Heart left ventricle (tissue), 16 donors: ENCODE data around the gene TMEM238. TPM values are rescaled to one million over a fixed set of nuclear protein-coding genes. Genes with fewer than 3 reads are reported as not detected.

Experiments used
- ATAC-seq, 4 donors: fragments of 200-7000 bp; cut with Tn5 transposase; one replicate each; pipeline ENCODE4 v1.9.1; 2020 to 2022; ENCODE audit warnings: moderate library complexity in 4 of 4, mild to moderate bottlenecking in 3 of 4, moderate number of reproducible peaks in 1 of 4
- DNase-seq, 5 donors: peaks; one replicate each; pipeline ENCODE4 v3.0.0-alpha.2; 2020
- H3K27ac ChIP-seq, 12 donors: fragments of 200-600 bp; sonication (generic) in 4 of 12; one replicate each; pipeline versions ENCODE4 v1.5.0 to v1.8.0; 2016 to 2022; ENCODE audit warnings: mild to moderate bottlenecking in 2 of 12
- H3K27me3 ChIP-seq, 9 donors: fragments of 200-600 bp; sonication (generic) in 2 of 9; one replicate each; pipeline versions ENCODE4 v1.5.1 to v1.8.0; 2016 to 2022; ENCODE audit warnings: mild to moderate bottlenecking in 3 of 9
- H3K36me3 ChIP-seq, 9 donors: fragments of 200-600 bp; sonication (generic) in 2 of 9; one replicate each; pipeline versions ENCODE4 v1.5.0 to v1.8.0; 2018 to 2022; ENCODE audit warnings: mild to moderate bottlenecking in 2 of 9
- H3K4me1 ChIP-seq, 12 donors: fragments of 200-600 bp; sonication (generic) in 4 of 12; one replicate each; pipeline versions ENCODE4 v1.5.0 to v1.8.0; 2016 to 2022; ENCODE audit warnings: mild to moderate bottlenecking in 3 of 12
- H3K4me3 ChIP-seq, 12 donors: fragments of 200-600 bp; sonication (generic) in 4 of 12; one replicate each; pipeline versions ENCODE4 v1.5.0 to v1.8.0; 2017 to 2022; ENCODE audit warnings: mild to moderate bottlenecking in 9 of 12, moderate library complexity in 4 of 12
- H3K9me3 ChIP-seq, 12 donors: fragments of 200-600 bp; sonication (generic) in 4 of 12; one replicate each; pipeline versions ENCODE4 v1.5.0 to v1.8.0; 2016 to 2022; ENCODE audit warnings: mild to moderate bottlenecking in 1 of 12
- POLR2A ChIP-seq, 2 donors: fragments of 450-650 bp; IDR thresholded peaks; one replicate each; pipeline ENCODE4 v1.6.1; 2017; ENCODE audit warnings: antibody characterized with exemption in 2 of 2, mild to moderate bottlenecking in 2 of 2, moderate library complexity in 2 of 2
- WGBS, 4 donors: extraction: QIAGEN DNeasy Blood & Tissue Kit in 2 of 4; methylation state at CpG; one replicate each; pipeline versions ENCODE4 v1.1.5 to v1.1.7; 2013 to 2018; 5-methylcytosine and 5-hydroxymethylcytosine counted together
- intact Hi-C, 10 donors: fragments of 100-400 bp; cut with DNase I; formaldehyde crosslinking; loops; one replicate each; pipeline versions ENCODE4 v1.11.1 to v1.14.2; 2022
- polyA plus RNA-seq, 2 donors: library from polyadenylated mRNA; stranded (reverse); fragments of 200-250 nt; gene quantifications; one replicate each; pipeline ENCODE4 v1.2.3, GENCODE V29; 2013
- total RNA-seq, 9 donors: library from RNA; depleted of rRNA in 2 of 9; stranded (reverse); fragments of >200 nt in 2 of 9; fragmentation: NEBNext Ultra II Directional in 3 of 9; extraction: Animal tissue kit (Norgen Biotek cat#: 25700) in 3 of 9; gene quantifications; one replicate each; pipeline versions ENCODE4 v1.1.0 to v1.2.4, GENCODE V29; 2016 to 2023
- TF ChIP-seq, protein P1 (sequence below), 12 donors: fragments of 200-600 bp; sonication (generic) in 4 of 12; IDR thresholded peaks; one replicate each; pipeline versions ENCODE4 v1.5.0 to v1.8.0; 2018 to 2022; ENCODE audit warnings: antibody characterized with exemption in 12 of 12, mild to moderate bottlenecking in 5 of 12
- donor health status: ischemic (EF 13 %, LVEDD 7.1; RV severe dilation, severe dysfunction).
- donor health status: healthy with polysubstance abuse.
- donor health status: DM: no; HTN: yes; CAD: no.
- donor health status: DM: no; HTN: no; CAD: no.
- donor health status: ischemic (EF 25% LVEDD 6.9; RV normal size, moderate dysfunction).
- donor health status: ischemic (EF 25% LVEDD 5.7; RV mildly dilated, moderate dysfunction).
- donor health status: healthy.
- donor health status: DM: yes; HTN: yes; CAD: no.
- donor health status: ischemic (EF 35%, LVEDD 5.7; RV mildly dilated, moderate dysfunction).
- donor health status: nonischemic (EF 11% LVEDD 7.7; RV severe dilation, severe dysfunction).
- donor health status: DM: yes; HTN: yes; CAD: no.
- donor health status: PGD.
- donor health status: ischemic (EF 29% LVEDD 5.4; RV normal size, mild dysfunction).
- donor health status: nonischemic (EF 23%, LVEDD 6.1; RV moderate dilation, normal function).

Gene TMEM238
- total and polyA plus RNA-seq, 11 donors: 0.35 to 2.2 (median 0.56) TPM; not detected in 4

DNA sequence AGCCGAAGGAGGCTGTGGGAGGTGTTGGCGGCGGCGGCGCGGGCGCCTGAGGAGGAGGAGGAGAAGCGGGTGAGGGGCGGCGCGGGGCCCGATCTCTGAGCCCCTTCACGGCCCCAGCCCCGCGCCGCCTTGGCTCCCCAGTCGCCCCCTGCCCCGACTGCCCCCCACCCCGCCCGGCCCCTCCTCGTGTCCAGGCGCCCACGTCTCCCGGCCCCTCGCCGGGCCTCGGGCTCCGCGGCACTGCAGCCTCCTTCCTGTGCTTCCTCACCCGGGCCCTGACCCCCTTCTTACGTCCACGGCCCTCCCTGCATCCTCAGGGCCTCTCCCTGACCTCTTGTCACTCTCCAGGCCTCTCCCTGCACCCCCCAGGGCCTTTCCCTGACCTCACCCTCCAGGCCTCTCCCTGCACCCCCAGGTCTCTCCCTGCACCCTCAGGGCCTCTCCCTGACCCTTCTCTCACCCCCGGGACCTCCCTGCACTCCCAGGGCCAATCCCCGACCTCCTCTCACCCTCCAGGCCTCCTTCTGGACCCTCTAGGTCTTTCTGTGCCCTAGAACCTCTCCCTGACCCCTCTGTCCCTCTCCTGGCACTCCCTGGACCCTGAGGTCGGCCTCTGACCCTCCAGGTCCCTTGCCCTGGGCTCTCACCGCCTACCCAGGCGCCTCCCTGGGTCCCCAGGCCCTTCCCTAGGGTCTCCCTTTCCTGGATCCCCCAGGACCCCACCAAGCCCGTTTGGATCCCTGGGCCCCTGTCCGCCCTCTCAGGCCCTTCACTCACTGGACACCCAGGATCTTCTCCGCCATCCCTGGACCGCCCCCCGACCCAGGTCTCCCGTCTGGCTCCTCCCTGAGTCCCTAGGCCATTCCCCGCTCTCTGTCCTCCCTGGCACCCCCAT, 44.0 kb downstream of the TMEM238 start:
- peak overlapping the region; percentile 43 to 94 (median 88) for H3K27ac ChIP-seq
- DNase-seq: no peak
- WGBS, 4 donors: 2 to 5% (median 5%) methylated on average over 30 to 44 of the region's 44 CpGs
- H3K36me3 ChIP-seq: peaks cover 0 to 26% (median 11%) of the 10 kb centered on the region in 9 donors
- H3K27me3 ChIP-seq: peaks cover 0 to under 1% (median 0%) of the 10 kb centered on the region in 9 donors
- H3K4me3 ChIP-seq: peak overlapping the region; percentile 33 to 94 (median 72)
- intact Hi-C loops: loop anchor here in 4 of 10 donors (1.0 to 5.0 kb wide), 5 partner anchors 38 to 81 kb away; partner anchors contain the start of genes RPL28 (in 3 of the 4), PPP6R1 (in 2 of the 4), BRSK1 (in 1 of the 4) and HSPBP1 (in 1 of the 4)
- TF ChIP-seq POLR2A (IDR thresholded peaks at IDR 0.05): peak in 1 of 2 donors; percentile 96
- TF ChIP-seq, protein P1, sequence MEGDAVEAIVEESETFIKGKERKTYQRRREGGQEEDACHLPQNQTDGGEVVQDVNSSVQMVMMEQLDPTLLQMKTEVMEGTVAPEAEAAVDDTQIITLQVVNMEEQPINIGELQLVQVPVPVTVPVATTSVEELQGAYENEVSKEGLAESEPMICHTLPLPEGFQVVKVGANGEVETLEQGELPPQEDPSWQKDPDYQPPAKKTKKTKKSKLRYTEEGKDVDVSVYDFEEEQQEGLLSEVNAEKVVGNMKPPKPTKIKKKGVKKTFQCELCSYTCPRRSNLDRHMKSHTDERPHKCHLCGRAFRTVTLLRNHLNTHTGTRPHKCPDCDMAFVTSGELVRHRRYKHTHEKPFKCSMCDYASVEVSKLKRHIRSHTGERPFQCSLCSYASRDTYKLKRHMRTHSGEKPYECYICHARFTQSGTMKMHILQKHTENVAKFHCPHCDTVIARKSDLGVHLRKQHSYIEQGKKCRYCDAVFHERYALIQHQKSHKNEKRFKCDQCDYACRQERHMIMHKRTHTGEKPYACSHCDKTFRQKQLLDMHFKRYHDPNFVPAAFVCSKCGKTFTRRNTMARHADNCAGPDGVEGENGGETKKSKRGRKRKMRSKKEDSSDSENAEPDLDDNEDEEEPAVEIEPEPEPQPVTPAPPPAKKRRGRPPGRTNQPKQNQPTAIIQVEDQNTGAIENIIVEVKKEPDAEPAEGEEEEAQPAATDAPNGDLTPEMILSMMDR (IDR thresholded peaks at IDR 0.05): no peak
- no peak for ATAC-seq
- no peaks in the 10 kb centered on the region for H3K9me3 ChIP-seq
- H3K4me1 ChIP-seq: peaks cover 0 to 29% (median 16%) of the 10 kb centered on the region in 12 donors

DNA sequence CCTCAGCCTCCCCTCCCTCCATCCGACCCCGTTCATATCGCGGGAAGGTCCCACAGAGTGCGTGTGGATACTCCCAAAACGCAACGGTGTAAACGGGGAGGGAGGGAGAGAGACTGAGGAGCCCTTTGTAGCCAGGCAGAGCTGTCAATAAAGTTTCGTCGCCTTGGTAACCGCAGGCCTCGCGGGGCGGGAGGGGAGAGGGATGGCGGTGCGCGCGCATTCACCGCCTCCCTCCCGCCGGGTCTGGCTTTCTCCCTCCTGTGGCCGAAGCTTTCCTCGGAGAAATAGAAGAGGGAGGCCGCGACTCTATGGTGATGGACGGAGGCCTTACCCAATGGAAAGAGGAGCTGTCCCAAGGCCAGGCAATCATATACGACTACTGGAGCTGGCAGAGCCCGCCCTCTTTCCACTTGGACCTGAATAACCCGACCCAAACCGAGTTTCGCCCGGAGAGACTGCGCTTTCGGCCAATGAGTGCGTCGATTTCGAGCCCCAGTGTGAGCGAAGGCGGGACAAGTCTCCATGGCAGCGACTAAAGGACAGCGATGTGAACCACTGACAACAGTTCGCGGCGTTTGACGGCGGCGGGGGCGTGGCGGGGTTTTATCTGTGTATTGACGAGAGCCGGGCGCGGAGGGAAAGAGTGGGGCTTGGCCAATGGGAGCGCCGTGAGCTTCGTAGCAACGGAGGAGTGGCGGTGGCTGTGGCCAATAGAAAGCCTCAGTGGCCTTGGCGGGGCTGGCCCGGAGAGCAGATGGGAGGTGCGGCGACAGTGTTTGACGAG, 44.8 kb downstream of the TMEM238 start, which contains the start of gene KMT5C:
KMT5C (plus strand) TSS at position 772 of the 784 bp plus-strand sequence. CDS start 2,061 bp downstream, outside the sequence.
- ATAC-seq (peak; percentile 93 to 97 (median 96)), DNase-seq (peak; percentile 100)
- Histone ChIP-seq H3K27ac (peak within 1 kb of the TSS; percentile 75 to 94 (median 90)), H3K36me3 (peaks cover 0 to 25% (median 11%) of the 10 kb centered on the region in 9 donors), H3K4me1 (peaks cover 0 to 29% (median 16%) of the 10 kb centered on the region in 12 donors), H3K27me3 (peaks cover 0 to 7% (median 0%) of the 10 kb centered on the region in 9 donors), H3K4me3 (peak within 1 kb of the TSS; percentile 33 to 94 (median 72)), H3K9me3 (no peaks in the 10 kb centered on the region)
- intact Hi-C loops: loop anchor here in 4 of 10 donors (1.0 to 5.0 kb wide), 5 partner anchors 37 to 80 kb away; partner anchors contain the start of genes RPL28 (in 3 of the 4), PPP6R1 (in 2 of the 4), BRSK1 (in 1 of the 4) and HSPBP1 (in 1 of the 4)
- 0 to 1% (median 0%) methylated on average over 44 to 63 of the region's 63 CpGs for WGBS, 4 donors
- TF ChIP-seq POLR2A (IDR thresholded peaks at IDR 0.05): peak in 1 of 2 donors; percentile 66
- TF ChIP-seq, protein P1 (IDR thresholded peaks at IDR 0.05): peak in 11 of 12 donors; percentile 12 to 66 (median 35)

DNA sequence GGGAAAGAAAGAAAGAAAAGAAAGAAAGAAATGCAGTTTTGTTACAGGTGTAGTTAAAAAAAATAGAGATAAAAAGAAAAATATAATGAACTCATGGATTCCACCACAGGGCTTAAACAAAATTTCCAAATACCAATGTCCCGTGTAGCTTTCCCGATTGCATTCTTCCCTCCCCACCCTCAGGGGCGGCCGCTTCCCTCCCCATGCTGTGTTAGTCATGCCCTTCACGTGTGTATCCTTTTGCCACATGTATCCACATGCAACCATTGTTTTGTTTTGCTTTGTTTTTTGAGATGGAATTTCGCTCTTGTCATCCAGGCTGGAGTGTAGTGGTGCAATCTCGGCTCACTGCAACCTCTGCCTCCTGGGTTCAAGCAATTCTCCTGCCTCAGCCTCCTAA, 48.0 kb downstream of the TMEM238 start:
- peaks cover 0 to 22% (median 11%) of the 10 kb centered on the region in 12 donors for H3K4me1 ChIP-seq
- no peak overlapping the region for H3K27ac ChIP-seq
- no peak for DNase-seq
- intact Hi-C loops: loop anchor here in 3 of 10 donors (5.0 kb wide), 2 partner anchors 34 to 54 kb away; partner anchors contain the start of genes BRSK1 (in 1 of the 3) and HSPBP1 (in 1 of the 3)
- 76 to 84% (median 78%) methylated on average over 7 of the region's 7 CpGs for WGBS, 4 donors
- no peaks in the 10 kb centered on the region for H3K36me3 ChIP-seq
- H3K4me3 ChIP-seq: no peak overlapping the region
- H3K27me3 ChIP-seq: peaks cover 0 to 12% (median 0%) of the 10 kb centered on the region in 9 donors
- no peaks in the 10 kb centered on the region for H3K9me3 ChIP-seq
- no peak for TF ChIP-seq POLR2A (IDR thresholded peaks at IDR 0.05)
- TF ChIP-seq, protein P1 (IDR thresholded peaks at IDR 0.05): no peak
- ATAC-seq: no peak
